HFFc6 (cell line): Measurements from ENCODE around the gene SGO1. TPM values are rescaled to one million over a fixed set of nuclear protein-coding genes. Genes with fewer than 3 reads are reported as not detected.

ENCODE experiments used
- DNase-seq: peaks from one replicate; pipeline ENCODE4 v3.0.0-alpha.2; 2018
- H3K27ac Mint-ChIP-seq: 2 replicates; pipeline ENCODE4 v1.8.0; 2020; ENCODE audit warnings: mild to moderate bottlenecking, mixed read lengths
- H3K27me3 Mint-ChIP-seq: 2 replicates; pipeline ENCODE4 v1.8.0; 2021; ENCODE audit warnings: mild to moderate bottlenecking, moderate library complexity, mixed read lengths; ENCODE audit not compliant: insufficient read depth
- H3K36me3 Mint-ChIP-seq: 2 replicates; pipeline ENCODE4 v1.8.0; 2021; ENCODE audit warnings: low read depth, mixed read lengths
- H3K4me1 Mint-ChIP-seq: 2 replicates; pipeline ENCODE4 v1.8.0; 2020; ENCODE audit warnings: low read depth, mixed read lengths
- H3K4me3 Mint-ChIP-seq: 2 replicates; pipeline ENCODE4 v1.8.0; 2020; ENCODE audit warnings: mild to moderate bottlenecking, moderate library complexity, mixed read lengths
- H3K9me3 Mint-ChIP-seq: 2 replicates; pipeline ENCODE4 v1.8.0; 2020; ENCODE audit warnings: mild to moderate bottlenecking, mixed read lengths
- total RNA-seq, 6 experiments: library from RNA; stranded (reverse); fragmentation: NEBNext Ultra II Directional; extraction: Animal tissue kit (Norgen Biotek cat#: 25700); gene quantifications; 2 replicates in 1 of 6; 3 replicates in 5 of 6; pipeline ENCODE4 v1.2.3, GENCODE V29; 2021
- TF ChIP-seq, protein P1 (sequence below): fragments of 200-600 bp; sonication (generic); IDR thresholded peaks from 2 replicates; pipeline ENCODE4 v1.5.0; 2021; ENCODE audit warnings: antibody characterized with exemption, mild to moderate bottlenecking

Gene SGO1
- total RNA-seq, 6 experiments from 2014 or later, result 5.6 to 14.3 (median 12.0) TPM

DNA sequence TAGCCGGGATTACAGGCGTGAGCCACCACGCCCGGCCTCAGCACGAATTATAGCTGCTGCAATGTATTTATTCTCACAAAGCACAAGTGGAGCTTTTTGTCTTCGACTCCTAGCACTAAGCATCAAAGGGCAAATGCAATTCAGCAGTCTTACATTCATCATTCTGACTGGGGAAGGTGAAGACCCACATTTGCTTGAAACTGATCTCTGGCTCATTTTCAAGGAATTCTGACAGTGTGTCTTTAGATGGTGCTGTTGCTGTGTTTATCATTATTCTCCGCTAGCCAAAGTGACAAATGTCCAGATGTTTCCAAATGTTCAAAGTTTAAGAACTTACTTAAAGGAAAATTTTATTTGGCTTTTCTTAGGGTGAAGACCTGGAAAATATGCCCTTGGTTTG lies 55.9 kb downstream of the SGO1 start:
- Mint-ChIP-seq H3K36me3 (no peaks in the 10 kb centered on the region), H3K27me3 (no peaks in the 10 kb centered on the region), H3K4me1 (no peaks in the 10 kb centered on the region)

DNA sequence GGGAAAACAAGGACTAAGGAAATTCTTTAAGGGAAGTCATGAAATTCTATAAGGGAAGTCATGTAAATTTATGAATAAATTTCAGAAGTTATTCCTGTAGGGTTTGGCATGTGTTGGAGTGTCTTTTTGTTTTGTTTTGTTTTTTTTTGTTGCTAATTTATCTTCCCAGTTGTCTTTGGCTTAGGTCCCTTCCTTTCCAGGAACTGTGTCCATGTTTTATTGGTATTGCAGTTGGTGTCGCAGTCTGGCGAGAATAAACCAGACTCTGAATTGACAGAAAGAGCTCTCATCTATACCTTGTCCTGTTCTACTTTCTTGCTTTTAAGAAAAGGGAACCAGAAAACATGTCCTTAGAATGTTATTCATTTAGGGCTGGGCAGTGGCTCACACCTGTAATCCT lies 57.6 kb downstream of the SGO1 start:
- H3K27me3 Mint-ChIP-seq, result no peaks in the 10 kb centered on the region
- H3K36me3 Mint-ChIP-seq, result no peaks in the 10 kb centered on the region
- no peaks in the 10 kb centered on the region for H3K9me3 Mint-ChIP-seq
- no peak overlapping the region for H3K27ac Mint-ChIP-seq
- no peak overlapping the region for H3K4me3 Mint-ChIP-seq
- TF ChIP-seq, protein P1, sequence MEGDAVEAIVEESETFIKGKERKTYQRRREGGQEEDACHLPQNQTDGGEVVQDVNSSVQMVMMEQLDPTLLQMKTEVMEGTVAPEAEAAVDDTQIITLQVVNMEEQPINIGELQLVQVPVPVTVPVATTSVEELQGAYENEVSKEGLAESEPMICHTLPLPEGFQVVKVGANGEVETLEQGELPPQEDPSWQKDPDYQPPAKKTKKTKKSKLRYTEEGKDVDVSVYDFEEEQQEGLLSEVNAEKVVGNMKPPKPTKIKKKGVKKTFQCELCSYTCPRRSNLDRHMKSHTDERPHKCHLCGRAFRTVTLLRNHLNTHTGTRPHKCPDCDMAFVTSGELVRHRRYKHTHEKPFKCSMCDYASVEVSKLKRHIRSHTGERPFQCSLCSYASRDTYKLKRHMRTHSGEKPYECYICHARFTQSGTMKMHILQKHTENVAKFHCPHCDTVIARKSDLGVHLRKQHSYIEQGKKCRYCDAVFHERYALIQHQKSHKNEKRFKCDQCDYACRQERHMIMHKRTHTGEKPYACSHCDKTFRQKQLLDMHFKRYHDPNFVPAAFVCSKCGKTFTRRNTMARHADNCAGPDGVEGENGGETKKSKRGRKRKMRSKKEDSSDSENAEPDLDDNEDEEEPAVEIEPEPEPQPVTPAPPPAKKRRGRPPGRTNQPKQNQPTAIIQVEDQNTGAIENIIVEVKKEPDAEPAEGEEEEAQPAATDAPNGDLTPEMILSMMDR, result no peak
- no peak for DNase-seq
- no peaks in the 10 kb centered on the region for H3K4me1 Mint-ChIP-seq

More for the DNA sequence above, 55.9 kb downstream of the SGO1 start:
- TF ChIP-seq, protein P1, result no peak
- Mint-ChIP-seq H3K9me3 (no peaks in the 10 kb centered on the region), H3K4me3 (no peak overlapping the region), H3K27ac (no peak overlapping the region)
- DNase-seq, result no peak

DNA sequence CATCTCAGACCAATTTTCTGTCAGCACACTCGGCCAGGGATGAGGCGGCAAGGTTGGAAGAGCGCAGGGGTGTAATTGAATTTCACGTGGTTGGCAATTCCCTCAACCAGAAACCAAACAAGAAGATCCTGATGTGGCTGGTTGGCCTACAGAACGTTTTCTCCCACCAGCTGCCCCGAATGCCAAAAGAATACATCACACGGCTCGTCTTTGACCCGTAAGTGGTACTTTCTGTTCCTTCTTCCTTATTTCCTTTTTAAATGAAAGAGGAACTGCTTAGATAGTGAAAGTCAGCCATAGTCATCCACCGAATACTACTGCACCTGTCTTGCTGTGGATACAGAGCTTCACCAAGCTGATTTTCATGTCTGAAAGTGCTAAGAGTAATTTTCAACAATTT lies 60.1 kb downstream of the SGO1 start:
- no peaks in the 10 kb centered on the region for H3K27me3 Mint-ChIP-seq
- H3K27ac Mint-ChIP-seq, result no peak overlapping the region
- no peaks in the 10 kb centered on the region for H3K9me3 Mint-ChIP-seq
- TF ChIP-seq, protein P1, result no peak
- no peaks in the 10 kb centered on the region for H3K4me1 Mint-ChIP-seq
- no peaks in the 10 kb centered on the region for H3K36me3 Mint-ChIP-seq
- no peak overlapping the region for H3K4me3 Mint-ChIP-seq
- DNase-seq, result no peak

DNA sequence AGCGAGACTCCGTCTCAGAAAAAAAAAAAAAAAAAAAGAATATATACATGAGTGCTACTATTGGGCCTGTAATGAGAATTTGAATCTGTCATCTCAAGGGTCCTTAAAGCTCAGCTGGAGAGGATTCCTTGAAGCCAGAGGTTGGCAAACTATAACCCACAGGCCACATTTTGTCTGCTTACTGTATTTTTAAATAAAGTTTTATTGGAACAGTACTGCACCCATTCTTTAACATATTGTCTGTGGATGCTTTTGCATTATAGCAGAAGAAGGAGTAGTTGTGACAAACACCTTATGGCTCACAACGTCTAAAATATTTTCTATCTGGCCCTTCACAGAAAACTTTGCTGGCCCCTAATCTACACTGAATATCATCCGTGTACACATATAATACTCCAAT lies 60.7 kb downstream of the SGO1 start:
- TF ChIP-seq, protein P1, result no peak
- no peak overlapping the region for H3K4me3 Mint-ChIP-seq

DNA sequence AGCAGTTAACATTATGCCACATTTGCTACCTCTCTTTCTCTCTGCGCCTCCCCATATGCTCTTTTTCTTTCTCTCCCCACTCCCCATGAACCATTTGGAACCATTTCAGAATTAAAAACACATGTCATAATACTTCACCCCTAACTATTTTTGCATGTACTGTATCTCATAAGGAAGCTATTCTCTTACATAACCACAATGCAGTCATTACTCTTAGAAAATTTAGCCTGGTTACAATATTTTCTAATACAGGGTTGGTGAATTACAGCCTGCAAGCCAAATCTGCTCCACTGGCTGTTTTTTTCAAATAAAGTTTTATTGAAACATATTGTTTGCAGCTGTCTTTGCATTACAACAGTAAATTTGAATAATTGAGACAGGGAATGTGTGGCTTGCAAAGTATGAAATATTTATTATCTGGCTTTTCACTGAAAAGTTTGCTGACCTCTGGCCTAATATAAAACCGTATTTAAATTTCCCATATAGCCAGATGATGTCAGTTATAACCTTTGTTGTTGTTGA lies 62.8 kb downstream of the SGO1 start:
- Mint-ChIP-seq H3K36me3 (no peaks in the 10 kb centered on the region), H3K4me1 (no peaks in the 10 kb centered on the region), H3K9me3 (no peaks in the 10 kb centered on the region)

More for the DNA sequence above, 60.7 kb downstream of the SGO1 start:
- Mint-ChIP-seq H3K27ac (no peak overlapping the region), H3K4me1 (no peaks in the 10 kb centered on the region), H3K27me3 (no peaks in the 10 kb centered on the region), H3K9me3 (no peaks in the 10 kb centered on the region), H3K36me3 (no peaks in the 10 kb centered on the region)
- DNase-seq, result no peak

More for the DNA sequence above, 62.8 kb downstream of the SGO1 start:
- TF ChIP-seq, protein P1, result no peak
- H3K4me3 Mint-ChIP-seq, result no peak overlapping the region
- no peak overlapping the region for H3K27ac Mint-ChIP-seq
- no peak for DNase-seq
- no peaks in the 10 kb centered on the region for H3K27me3 Mint-ChIP-seq
